NCI-H1417 treated with DMSO at 0.1 percent for 48 hours (cell line): ENCODE data around the gene P2RY6.

Source experiments
- DNase-seq: peaks from one replicate; lab custom pipeline; 2025; lab: John Stamatoyannopoulos, UW

The P2RY6 gene

DNA sequence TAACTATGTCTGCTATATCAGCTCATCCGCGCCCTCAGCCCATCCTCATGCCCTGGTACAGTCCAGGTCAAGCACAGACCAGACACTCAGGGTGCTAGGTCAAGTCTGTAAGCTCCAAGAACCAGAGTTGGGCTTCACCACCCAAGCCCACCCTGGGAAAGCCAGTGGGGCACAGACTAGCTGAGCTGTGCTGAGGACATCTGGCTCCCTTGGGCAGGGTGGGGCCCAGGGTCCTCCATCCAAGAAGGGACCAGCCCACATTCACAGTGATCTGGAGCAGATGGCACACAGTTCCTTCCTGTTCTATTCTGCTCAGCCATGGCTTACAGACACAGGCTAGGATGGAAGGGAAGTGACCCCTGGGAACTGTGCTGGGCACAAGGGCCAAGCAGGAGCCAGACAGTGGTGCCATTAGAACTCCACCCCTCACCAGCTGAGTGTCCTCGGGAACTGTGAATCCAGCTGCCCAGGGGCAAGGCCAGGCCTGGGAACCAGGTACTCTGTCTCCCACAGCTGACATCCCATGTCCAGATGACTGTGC lies 9.1 kb downstream of the P2RY6 start:
- DNase-seq, result no peak

GRCh38 chr11:73281796-73282660 lies 9.9 kb downstream of the P2RY6 start:
- DNase-seq, result no peak

DNA sequence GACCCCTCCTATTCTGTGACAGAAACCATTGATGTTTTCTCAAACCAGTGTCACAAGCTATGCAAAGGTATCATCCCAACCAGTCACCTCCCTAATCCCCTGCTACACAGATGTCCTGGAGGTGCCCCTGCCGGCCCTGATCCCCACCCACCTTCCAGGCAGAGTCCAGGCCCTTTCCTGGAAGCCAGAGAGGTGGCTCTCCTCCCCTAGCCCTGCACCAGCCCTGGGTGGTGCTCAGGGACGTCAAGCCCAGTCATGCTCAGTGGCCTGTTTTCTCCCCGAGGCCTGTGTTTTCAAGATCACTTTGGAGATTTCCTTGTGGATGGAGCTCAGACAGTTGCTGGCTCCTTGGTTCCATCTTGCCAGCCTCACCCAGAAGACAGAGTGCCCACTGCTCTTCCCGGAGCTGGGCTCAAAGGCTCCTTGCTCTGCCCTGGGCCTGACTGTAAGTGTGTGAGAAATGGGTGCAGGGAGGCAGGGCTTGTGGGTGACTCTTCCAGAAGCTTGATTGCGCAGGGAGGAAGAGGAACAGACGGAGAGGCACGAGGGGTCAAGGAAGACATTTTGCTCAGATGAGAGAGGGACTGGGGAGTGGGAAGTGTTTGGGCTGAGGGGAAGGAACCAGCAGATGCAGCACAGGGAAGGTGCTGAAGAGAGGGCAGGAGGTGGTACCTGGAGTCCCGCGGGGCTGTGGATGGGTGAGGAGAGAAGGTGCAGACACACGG lies 11.3 kb downstream of the P2RY6 start:
- DNase-seq, result no peak

- DNase-seq, result no peak
Observed at GRCh38 chr11:73284106-73284505, 12.0 kb downstream of the P2RY6 start.

DNA sequence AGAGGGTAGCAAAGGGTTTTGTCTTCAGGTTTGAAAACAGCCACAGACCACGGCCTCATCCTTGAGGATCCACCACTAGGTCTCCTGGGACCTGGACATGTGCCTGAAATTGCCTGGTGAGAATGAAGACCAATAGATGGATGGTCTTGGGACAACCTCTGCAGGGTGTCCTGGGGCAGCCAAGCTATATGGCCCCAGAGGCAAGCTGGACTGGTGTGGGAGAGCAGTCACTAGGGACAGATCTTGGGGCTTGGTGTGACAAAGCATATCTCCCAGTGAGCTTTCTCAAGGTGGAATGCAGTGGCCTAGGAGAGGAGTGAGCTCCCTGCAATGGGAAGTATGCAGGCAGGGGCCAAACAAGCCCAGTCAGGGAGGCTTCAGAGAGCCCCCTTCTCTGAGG lies 13.6 kb downstream of the P2RY6 start:
- DNase-seq, result no peak

GRCh38 chr11:73286240-73286810 lies 14.2 kb downstream of the P2RY6 start:
- no peak for DNase-seq

DNA sequence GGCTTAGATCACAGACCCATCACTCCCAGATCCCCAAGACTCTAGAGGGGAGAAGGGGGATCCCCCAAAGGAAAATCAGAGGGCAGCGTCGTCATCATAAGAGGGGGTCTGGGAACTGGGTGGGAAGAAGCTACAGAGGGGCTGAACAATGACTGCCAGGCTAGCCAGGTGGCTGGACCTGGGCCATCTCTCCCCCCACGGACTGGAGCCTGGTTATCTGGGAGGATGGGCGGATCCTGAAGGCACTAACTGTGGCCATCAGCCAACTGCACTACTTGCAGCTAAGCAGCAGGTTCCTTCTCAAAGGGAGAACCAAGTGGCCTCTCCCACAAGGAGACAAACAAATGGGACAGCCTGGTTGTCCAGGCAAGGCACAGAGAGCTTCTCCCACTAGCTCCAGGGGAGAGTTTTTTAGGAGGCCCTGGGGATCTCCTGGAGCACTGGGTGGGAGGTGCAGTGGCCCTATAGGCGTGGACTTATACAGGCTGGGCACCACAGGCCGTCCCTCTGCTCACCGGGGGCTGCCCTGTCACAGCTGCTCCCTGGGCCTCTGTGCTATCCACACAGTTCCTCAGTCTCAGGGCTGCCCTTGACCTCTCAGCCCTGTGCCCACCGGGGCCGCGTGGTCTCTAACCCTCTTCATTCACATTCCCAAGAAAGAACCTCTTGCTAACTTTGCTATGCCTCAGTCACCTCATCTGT lies 15.4 kb downstream of the P2RY6 start:
- no peak for DNase-seq

DNA sequence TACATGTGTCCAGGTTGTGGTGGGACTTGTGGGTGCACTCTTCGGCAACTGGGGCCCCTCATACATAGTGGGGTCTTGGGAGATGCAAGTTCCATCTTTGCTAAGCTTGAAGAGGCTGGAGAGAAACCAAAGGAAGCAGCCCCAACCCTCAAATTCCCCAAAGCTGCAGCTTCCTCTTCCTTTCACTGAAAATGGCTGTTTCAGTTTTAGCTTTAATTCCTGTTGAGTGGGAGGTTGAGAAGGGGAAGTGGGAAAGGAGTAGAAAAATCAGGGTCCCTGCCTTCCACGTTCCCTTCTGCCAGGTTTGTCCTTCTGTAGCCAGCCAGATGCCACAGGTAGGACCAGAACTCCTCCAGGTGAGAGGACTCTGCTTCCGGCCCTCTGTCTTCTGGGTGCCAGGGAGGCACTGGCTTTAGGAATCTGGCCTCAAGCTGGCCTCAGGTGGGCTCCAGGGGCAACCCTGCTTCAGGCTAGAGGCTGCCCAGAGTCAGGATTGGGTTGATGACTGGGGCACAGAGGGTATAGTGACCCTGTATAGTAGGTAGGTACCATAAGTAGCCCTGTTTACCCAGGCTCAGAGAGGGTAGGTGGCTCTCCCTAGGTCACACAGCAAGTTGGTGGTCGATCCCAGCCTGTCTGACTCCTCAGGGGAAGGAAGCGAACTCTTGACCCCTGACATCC lies 16.2 kb downstream of the P2RY6 start:
- no peak for DNase-seq

- DNase-seq, result no peak
Observed at GRCh38 chr11:73288873-73289707, 17.0 kb downstream of the P2RY6 start.

DNA sequence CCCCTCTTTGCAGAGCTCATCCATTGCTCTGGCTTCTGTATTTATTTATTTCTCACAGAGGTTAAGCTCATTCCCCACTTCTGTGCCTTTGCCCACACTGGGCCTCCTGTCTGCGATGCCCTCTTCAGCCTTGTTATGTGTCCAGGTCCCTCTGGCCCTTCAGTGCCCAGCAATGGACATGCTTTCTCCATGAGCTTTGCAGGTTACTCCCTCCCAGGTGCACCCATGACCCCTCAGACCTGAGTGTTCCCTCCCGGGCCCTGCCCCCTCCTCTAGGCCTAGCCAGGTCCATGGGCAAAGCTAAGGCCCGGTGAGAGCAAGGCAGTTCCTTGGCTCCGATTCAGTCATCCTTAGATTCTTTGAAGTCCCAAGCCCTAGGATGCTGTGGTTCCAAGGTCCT lies 18.4 kb downstream of the P2RY6 start:
- no peak for DNase-seq

- DNase-seq, result no peak
Observed at GRCh38 chr11:73291196-73291595, 19.1 kb downstream of the P2RY6 start.

GRCh38 chr11:73291781-73292524 lies 19.8 kb downstream of the P2RY6 start:
- no peak for DNase-seq

- no peak for DNase-seq
Observed at GRCh38 chr11:73292525-73292894, 20.4 kb downstream of the P2RY6 start.

DNA sequence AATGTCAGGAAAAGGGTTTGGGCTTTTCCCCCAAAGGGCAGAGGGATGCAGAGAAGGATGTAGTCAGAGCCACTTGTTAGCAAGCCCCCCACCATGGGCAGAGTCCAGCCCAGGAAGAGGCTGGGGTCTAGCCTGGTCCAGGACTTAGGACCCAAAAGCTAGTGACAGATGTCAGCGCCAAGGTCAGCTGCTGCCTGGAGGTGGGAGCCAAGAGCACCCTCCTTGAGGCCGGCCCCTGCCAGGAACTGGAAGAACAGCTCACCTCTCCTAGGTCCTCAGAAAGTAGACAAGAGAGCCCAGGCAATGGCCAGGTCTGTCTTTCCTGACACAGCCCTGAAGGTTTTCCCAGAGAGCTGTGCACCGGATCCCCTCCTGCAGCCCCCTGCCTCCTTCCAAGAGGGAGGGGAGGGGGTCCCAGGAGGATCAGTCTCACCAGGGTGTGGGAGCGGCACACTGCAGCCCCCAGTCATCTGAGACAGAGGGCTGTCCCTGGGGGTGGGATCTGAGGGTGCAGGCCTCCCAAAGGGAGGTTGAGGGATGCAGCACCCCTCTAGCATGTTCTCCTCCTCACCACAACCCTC lies 21.3 kb downstream of the P2RY6 start:
- no peak for DNase-seq

GRCh38 chr11:73294604-73295003 lies 22.5 kb downstream of the P2RY6 start:
- no peak for DNase-seq

GRCh38 chr11:73295241-73295995 lies 23.3 kb downstream of the P2RY6 start:
- DNase-seq, result no peak

DNA sequence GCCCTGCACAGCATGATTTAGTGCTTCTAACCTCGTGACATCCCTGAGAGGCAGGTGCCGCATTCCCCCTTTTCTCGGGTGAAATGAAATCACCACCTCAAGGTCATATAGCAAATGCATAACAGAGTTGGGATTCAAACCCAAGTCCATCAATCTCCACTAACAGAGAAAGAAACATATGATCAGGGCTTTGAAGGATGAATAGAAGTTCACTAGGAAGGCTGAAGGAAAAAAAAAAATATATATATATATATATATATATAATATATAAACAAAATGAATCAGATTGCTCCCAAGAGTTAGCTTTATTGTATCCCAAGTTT lies 23.8 kb downstream of the P2RY6 start:
- DNase-seq, result no peak

- DNase-seq, result no peak
Observed at GRCh38 chr11:73296501-73297230, 24.5 kb downstream of the P2RY6 start.
